ENCODE measurements around the gene ADCY9.

- TF ChIP-seq FOSL2 (IDR thresholded peaks at IDR 0.05) (no peak), FOSL2 (CRISPR knock-in tag; IDR thresholded peaks at IDR 0.05) (no peak), MYC (IDR thresholded peaks at IDR 0.05; ENCODE audit: borderline replicate concordance, low read length) (no peak)
- TF ChIP-seq, protein P1, sequence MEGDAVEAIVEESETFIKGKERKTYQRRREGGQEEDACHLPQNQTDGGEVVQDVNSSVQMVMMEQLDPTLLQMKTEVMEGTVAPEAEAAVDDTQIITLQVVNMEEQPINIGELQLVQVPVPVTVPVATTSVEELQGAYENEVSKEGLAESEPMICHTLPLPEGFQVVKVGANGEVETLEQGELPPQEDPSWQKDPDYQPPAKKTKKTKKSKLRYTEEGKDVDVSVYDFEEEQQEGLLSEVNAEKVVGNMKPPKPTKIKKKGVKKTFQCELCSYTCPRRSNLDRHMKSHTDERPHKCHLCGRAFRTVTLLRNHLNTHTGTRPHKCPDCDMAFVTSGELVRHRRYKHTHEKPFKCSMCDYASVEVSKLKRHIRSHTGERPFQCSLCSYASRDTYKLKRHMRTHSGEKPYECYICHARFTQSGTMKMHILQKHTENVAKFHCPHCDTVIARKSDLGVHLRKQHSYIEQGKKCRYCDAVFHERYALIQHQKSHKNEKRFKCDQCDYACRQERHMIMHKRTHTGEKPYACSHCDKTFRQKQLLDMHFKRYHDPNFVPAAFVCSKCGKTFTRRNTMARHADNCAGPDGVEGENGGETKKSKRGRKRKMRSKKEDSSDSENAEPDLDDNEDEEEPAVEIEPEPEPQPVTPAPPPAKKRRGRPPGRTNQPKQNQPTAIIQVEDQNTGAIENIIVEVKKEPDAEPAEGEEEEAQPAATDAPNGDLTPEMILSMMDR (IDR thresholded peaks at IDR 0.05) = no peak
Observed at GRCh38 chr16:3993052-3993785, 123.0 kb downstream of the ADCY9 start.

All from A549 (cell line).